A549 (cell line): ENCODE results near the gene ADARB2. TPM values are rescaled to one million over a fixed set of nuclear protein-coding genes. Genes with fewer than 3 reads are reported as not detected.

ENCODE experiments used
- ATAC-seq, 2 experiments: fragments of 200-7000 bp in 1 of 2; fragments of >200 bp in 1 of 2; cut with Nextera tagmentation in 1 of 2; cut with Tn5 transposase in 1 of 2; 3 replicates each; pipeline versions ENCODE4 v1.8.0 to v1.9.1; 2018 to 2020; ENCODE audit warnings: mild to moderate bottlenecking in 1 of 2, moderate library complexity in 1 of 2
- CTCF ChIA-PET: fragments of 300-600 bp; sonication (Branson Sonifier 250); formaldehyde crosslinking; extraction: SDS; loops from one replicate; lab custom pipeline; 2021; ENCODE audit warnings: antibody characterized with exemption, inconsistent platforms; lab: Yijun Ruan, JAX
- POLR2A ChIA-PET: fragments of 350-600 bp; formaldehyde crosslinking; extraction: SDS; loops from one replicate; lab custom pipeline; 2021; ENCODE audit warnings: antibody characterized with exemption, inconsistent platforms; lab: Yijun Ruan, JAX
- DNase-seq, 2 experiments: peaks; one replicate each; pipeline versions ENCODE4 v3.0.0 to v3.0.0-alpha.2; 2011 to 2016; ENCODE audit warnings: low read depth in 1 of 2, low spot score in 1 of 2
- FAIRE-seq: peaks from 2 replicates; lab custom pipeline; 2011; peaks lifted over from hg19 to GRCh38; lab: Jason Lieb, UNC
- H3K27ac ChIP-seq, 2 experiments: fragments of >200 bp; sonication (Bioruptor Twin); formaldehyde crosslinking; 3 replicates each; pipeline ENCODE4 v1.5.1; 2016 to 2017
- H3K4me1 ChIP-seq: fragments of >200 bp; sonication (Bioruptor Twin); formaldehyde crosslinking; 3 replicates; pipeline ENCODE4 v1.6.1; 2016
- H3K4me2 ChIP-seq: fragments of >200 bp; sonication (Bioruptor Twin); formaldehyde crosslinking; 3 replicates; pipeline ENCODE4 v1.6.1; 2016
- H3K4me3 ChIP-seq: fragments of >200 bp; sonication (Bioruptor Twin); formaldehyde crosslinking; 3 replicates; pipeline ENCODE4 v1.5.1; 2016
- H3K9me3 ChIP-seq: fragments of >200 bp; sonication (Bioruptor Twin); formaldehyde crosslinking; 3 replicates; pipeline ENCODE4 v1.6.1; 2016
- ATOH8 ChIP-seq: fragments of 250-450 bp; sonication (Bioruptor Pico); IDR thresholded peaks from 2 replicates; pipeline ENCODE4 v1.5.0; 2020; ENCODE audit warnings: low read depth, mild to moderate bottlenecking, moderate library complexity
- BHLHE40 ChIP-seq: IDR thresholded peaks from 2 replicates; pipeline ENCODE4 v1.6.1; 2012; ENCODE audit warnings: low read depth, low read length, inconsistent platforms
- CBX8 ChIP-seq: fragments of 200-600 bp; sonication (generic); IDR thresholded peaks from 2 replicates; pipeline ENCODE4 v1.6.1; 2016
- CEBPB ChIP-seq, 2 experiments: fragments of >200 bp in 1 of 2; sonication (Bioruptor Twin) in 1 of 2; formaldehyde crosslinking in 1 of 2; IDR thresholded peaks; 2 replicates each; pipeline ENCODE4 v1.6.1; 2012 to 2016
- CTCF ChIP-seq: fragments of >200 bp; sonication (Bioruptor Twin); formaldehyde crosslinking; IDR thresholded peaks from 3 replicates; pipeline ENCODE4 v1.5.1; 2016
- EHMT2 ChIP-seq: fragments of 200-600 bp; sonication (generic); IDR thresholded peaks from 2 replicates; pipeline ENCODE4 v1.6.1; 2016; ENCODE audit warnings: antibody characterized with exemption, low read depth, mild to moderate bottlenecking, moderate library complexity
- FOSB ChIP-seq: fragments of 250-450 bp; sonication (Bioruptor Pico); IDR thresholded peaks from 2 replicates; pipeline ENCODE4 v1.5.0; 2020; ENCODE audit warnings: mild to moderate bottlenecking, moderate library complexity
- HOXB5 ChIP-seq: fragments of 250-450 bp; sonication (Bioruptor Pico); IDR thresholded peaks from 2 replicates; pipeline ENCODE4 v1.5.0; 2020; ENCODE audit warnings: mild to moderate bottlenecking, moderate library complexity
- JUN ChIP-seq, 2 experiments: fragments of >200 bp; sonication (Bioruptor Twin); formaldehyde crosslinking; IDR thresholded peaks; 2 replicates in 1 of 2; 3 replicates in 1 of 2; pipeline ENCODE4 v1.6.1; 2016 to 2017
- JUNB ChIP-seq: fragments of >200 bp; sonication (Bioruptor Twin); formaldehyde crosslinking; IDR thresholded peaks from 2 replicates; pipeline ENCODE4 v1.6.1; 2016
- KDM5A ChIP-seq: fragments of 200-600 bp; sonication (generic); IDR thresholded peaks from 2 replicates; pipeline ENCODE4 v1.6.1; 2016; ENCODE audit warnings: antibody characterized with exemption, mild to moderate bottlenecking
- MAFK ChIP-seq: fragments of 450-650 bp; IDR thresholded peaks from 2 replicates; pipeline ENCODE4 v1.6.1; 2014; ENCODE audit not compliant: partially characterized antibody
- PHF8 ChIP-seq: fragments of 200-600 bp; sonication (generic); IDR thresholded peaks from 2 replicates; pipeline ENCODE4 v1.6.1; 2016; ENCODE audit warnings: low read depth, mild to moderate bottlenecking, antibody characterized with exemption, moderate library complexity, borderline replicate concordance
- POLR2A ChIP-seq: IDR thresholded peaks from 2 replicates; pipeline ENCODE4 v1.6.1; 2012; ENCODE audit warnings: mild to moderate bottlenecking, low read length
- RARB ChIP-seq: fragments of 250-450 bp; sonication (Bioruptor Pico); IDR thresholded peaks from 2 replicates; pipeline ENCODE4 v1.8.0; 2021; ENCODE audit warnings: mild to moderate bottlenecking, moderate library complexity
- RCOR1 ChIP-seq: fragments of 150-350 bp; IDR thresholded peaks from 2 replicates; pipeline ENCODE4 v1.6.1; 2014; ENCODE audit warnings: antibody characterized with exemption, low read length, low read depth
- SMC3 ChIP-seq: fragments of >200 bp; sonication (Bioruptor Twin); formaldehyde crosslinking; IDR thresholded peaks from 3 replicates; pipeline ENCODE4 v1.6.1; 2018; ENCODE audit warnings: inconsistent platforms
- SREBF2 ChIP-seq: fragments of 450-650 bp; IDR thresholded peaks from 2 replicates; pipeline ENCODE4 v1.6.1; 2014; ENCODE audit warnings: mild to moderate bottlenecking, moderate library complexity
- TFCP2L1 ChIP-seq: fragments of 250-450 bp; sonication (Bioruptor Pico); IDR thresholded peaks from 2 replicates; pipeline ENCODE4 v1.5.0; 2021; ENCODE audit warnings: mild to moderate bottlenecking
- ZFP36 ChIP-seq: fragments of 450-650 bp; IDR thresholded peaks from 2 replicates; pipeline ENCODE4 v1.6.1; 2014; ENCODE audit warnings: borderline replicate concordance; ENCODE audit not compliant: partially characterized antibody
- ZNF302 ChIP-seq: fragments of 250-450 bp; sonication (Bioruptor Pico); IDR thresholded peaks from 2 replicates; pipeline ENCODE4 v1.9.0; 2021; ENCODE audit warnings: inconsistent platforms, mild to moderate bottlenecking, moderate library complexity
- ZSCAN20 ChIP-seq: fragments of 250-450 bp; sonication (Bioruptor Pico); IDR thresholded peaks from 2 replicates; pipeline ENCODE4 v1.8.0; 2022; ENCODE audit warnings: mild to moderate bottlenecking, moderate library complexity
- WGBS: methylation state at CpG from one replicate; pipeline ENCODE4 v1.1.6; 2017; ENCODE audit errors: missing lambda C conversion rate; 5-methylcytosine and 5-hydroxymethylcytosine counted together
- polyA plus RNA-seq, 4 experiments: library from polyadenylated mRNA; depleted of rRNA in 3 of 4; stranded (reverse); fragments of >200 nt; fragmentation: RNase III in 1 of 4; extraction: RNeasy Plus Mini Kit Qiagen cat#74134 plus additional on column Dnase treatment in 1 of 4; gene quantifications; 2 replicates in 3 of 4; 3 replicates in 1 of 4; pipeline ENCODE4 v1.2.3, GENCODE V29; 2011 to 2017
- TF ChIP-seq, protein P1 (sequence below): IDR thresholded peaks from 2 replicates; pipeline ENCODE4 v1.6.1; 2012

ADARB2 gene
- polyA plus RNA-seq, 2 of the 4 experiments (the other 2 are of a cell fraction): not detected

- CTCF ChIA-PET: no interaction called here
These were observed 466.8 kb downstream of the ADARB2 start for GRCh38 chr10:1270490-1270889.

GRCh38 chr10:1268831-1269230, 468.5 kb downstream of the ADARB2 start:
- CTCF ChIA-PET: no interaction called here
- no peak for FAIRE-seq
- H3K4me3 ChIP-seq: no peak overlapping the region
- DNase-seq: no peak
- WGBS: 0% methylated on average over 1 of the region's 1 CpG
- no peaks in the 10 kb centered on the region for H3K4me1 ChIP-seq
- POLR2A ChIA-PET: no interaction called here
- TF ChIP-seq SREBF2 (no peak), CEBPB (IDR thresholded peaks at IDR 0.05) (peak in 1 of 2 experiments; percentile 21; a peak in 1 of 4 replicates)
- no peak overlapping the region for H3K4me2 ChIP-seq
- no peak for ATAC-seq
- H3K9me3 ChIP-seq: no peaks in the 10 kb centered on the region
- H3K27ac ChIP-seq: no peak overlapping the region

More at GRCh38 chr10:1270490-1270889, 466.8 kb downstream of the ADARB2 start:
- WGBS: 46% methylated on average over 9 of the region's 9 CpGs
- no peak for DNase-seq
- no peak overlapping the region for H3K27ac ChIP-seq
- POLR2A ChIA-PET: no interaction called here
- no peaks in the 10 kb centered on the region for H3K4me1 ChIP-seq
- no peak for ATAC-seq
- no peaks in the 10 kb centered on the region for H3K9me3 ChIP-seq
- FAIRE-seq: no peak
- H3K4me3 ChIP-seq: no peak overlapping the region
- TF ChIP-seq MAFK: no peak
- TF ChIP-seq TFCP2L1: no peak
- TF ChIP-seq, protein P1, sequence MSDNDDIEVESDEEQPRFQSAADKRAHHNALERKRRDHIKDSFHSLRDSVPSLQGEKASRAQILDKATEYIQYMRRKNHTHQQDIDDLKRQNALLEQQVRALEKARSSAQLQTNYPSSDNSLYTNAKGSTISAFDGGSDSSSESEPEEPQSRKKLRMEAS: no peak
- TF ChIP-seq RARB (CRISPR knock-in tag): no peak
- no peak for TF ChIP-seq CBX8
- TF ChIP-seq ZSCAN20 (CRISPR knock-in tag): no peak
- TF ChIP-seq JUN (IDR thresholded peaks at IDR 0.05): no peak
- no peak for TF ChIP-seq ZFP36
- TF ChIP-seq RCOR1: no peak
- no peak for TF ChIP-seq POLR2A
- no peak for TF ChIP-seq CTCF
- TF ChIP-seq KDM5A: no peak
- no peak for TF ChIP-seq EHMT2
- no peak for TF ChIP-seq HOXB5 (CRISPR knock-in tag)
- TF ChIP-seq ZNF302 (CRISPR knock-in tag): no peak
- no peak for TF ChIP-seq JUNB
- no peak for TF ChIP-seq BHLHE40
- TF ChIP-seq FOSB: no peak
- no peak overlapping the region for H3K4me2 ChIP-seq

DNA sequence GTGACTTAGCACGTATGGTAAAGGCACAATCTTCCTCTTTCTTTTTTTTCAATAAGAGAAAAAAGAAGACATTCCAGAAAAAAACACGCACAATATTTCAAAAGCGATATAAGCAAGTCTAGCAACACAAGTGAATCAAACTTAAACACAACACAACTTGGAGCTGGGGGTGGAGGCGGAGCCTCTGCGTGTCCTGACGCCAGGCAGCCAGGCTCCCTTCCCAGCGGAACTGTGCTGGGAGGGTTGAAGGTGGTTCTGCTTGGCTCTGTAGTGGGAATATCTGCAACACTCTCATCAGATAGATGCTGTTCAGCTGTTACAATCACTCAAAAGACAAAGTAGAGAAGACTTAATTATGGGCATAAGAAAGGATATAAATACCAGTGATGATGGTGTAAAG, 469.8 kb downstream of the ADARB2 start:
- H3K4me1 ChIP-seq: no peaks in the 10 kb centered on the region
- no peaks in the 10 kb centered on the region for H3K9me3 ChIP-seq
- ATAC-seq (no peak), FAIRE-seq (no peak), DNase-seq (no peak)
- 48% methylated on average over 7 of the region's 7 CpGs for WGBS
- no peak overlapping the region for H3K27ac ChIP-seq
- TF ChIP-seq PHF8: no peak
- no peak for TF ChIP-seq SMC3
- no peak for TF ChIP-seq POLR2A
- no peak for TF ChIP-seq ATOH8
- no peak for TF ChIP-seq RCOR1
- no peak overlapping the region for H3K4me2 ChIP-seq
- no peak overlapping the region for H3K4me3 ChIP-seq
- ChIA-PET CTCF (no interaction called here), POLR2A (no interaction called here)
